ENCODE measurements around the gene EIF2S2. TPM values are rescaled to one million over a fixed set of nuclear protein-coding genes. Genes with fewer than 3 reads are reported as not detected.

EIF2S2 gene
- total RNA-seq, 1 donor from 2014 or later = 44.8 TPM

DNA sequence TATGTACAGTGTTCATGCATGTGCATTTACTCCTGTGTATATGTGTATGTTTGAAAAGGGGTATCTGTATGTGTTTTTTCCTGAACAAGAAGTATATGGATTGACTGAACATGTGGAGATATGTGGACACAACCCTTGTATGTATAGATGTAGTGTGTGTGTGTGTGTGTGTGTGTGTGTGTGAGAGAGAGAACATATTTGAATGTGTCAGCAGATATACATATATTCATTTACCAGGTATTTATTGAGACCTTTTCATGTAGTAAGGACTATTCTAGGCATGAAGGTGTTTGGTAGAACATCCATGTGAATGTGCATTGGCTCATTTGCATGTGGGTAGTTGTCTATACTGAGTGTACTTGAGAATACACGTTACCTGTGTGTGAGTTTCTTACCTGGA, 39.3 kb downstream of the EIF2S2 start:
- ATAC-seq = no peak
- intact Hi-C loops (cut with DNase I) = loop anchor here (5.0 kb wide), 1 partner anchor 205 kb away; no protein-coding TSS in a partner anchor

GRCh38 chr20:34072076-34072475, 40.0 kb downstream of the EIF2S2 start:
- intact Hi-C loops (cut with DNase I) = loop anchor here (5.0 kb wide), 1 partner anchor 205 kb away; no protein-coding TSS in a partner anchor
- no peak for DNase-seq (ENCODE audit: low spot score)
- ATAC-seq = no peak

More for the DNA sequence above, 39.3 kb downstream of the EIF2S2 start:
- no peak for DNase-seq (ENCODE audit: low spot score)

- intact Hi-C loops (cut with DNase I) = loop anchor here (5.0 kb wide), 1 partner anchor 204 kb away; no protein-coding TSS in a partner anchor
- DNase-seq (ENCODE audit: low spot score) (no peak), ATAC-seq (no peak)
Measured at GRCh38 chr20:34070859-34071258, 41.2 kb downstream of the EIF2S2 start.

GRCh38 chr20:34070079-34070439, 42.0 kb downstream of the EIF2S2 start:
- no peak for DNase-seq (ENCODE audit: low spot score)
- ATAC-seq = no peak
- intact Hi-C loops (cut with DNase I) = loop anchor here (5.0 kb wide), 1 partner anchor 203 kb away; no protein-coding TSS in a partner anchor

DNA sequence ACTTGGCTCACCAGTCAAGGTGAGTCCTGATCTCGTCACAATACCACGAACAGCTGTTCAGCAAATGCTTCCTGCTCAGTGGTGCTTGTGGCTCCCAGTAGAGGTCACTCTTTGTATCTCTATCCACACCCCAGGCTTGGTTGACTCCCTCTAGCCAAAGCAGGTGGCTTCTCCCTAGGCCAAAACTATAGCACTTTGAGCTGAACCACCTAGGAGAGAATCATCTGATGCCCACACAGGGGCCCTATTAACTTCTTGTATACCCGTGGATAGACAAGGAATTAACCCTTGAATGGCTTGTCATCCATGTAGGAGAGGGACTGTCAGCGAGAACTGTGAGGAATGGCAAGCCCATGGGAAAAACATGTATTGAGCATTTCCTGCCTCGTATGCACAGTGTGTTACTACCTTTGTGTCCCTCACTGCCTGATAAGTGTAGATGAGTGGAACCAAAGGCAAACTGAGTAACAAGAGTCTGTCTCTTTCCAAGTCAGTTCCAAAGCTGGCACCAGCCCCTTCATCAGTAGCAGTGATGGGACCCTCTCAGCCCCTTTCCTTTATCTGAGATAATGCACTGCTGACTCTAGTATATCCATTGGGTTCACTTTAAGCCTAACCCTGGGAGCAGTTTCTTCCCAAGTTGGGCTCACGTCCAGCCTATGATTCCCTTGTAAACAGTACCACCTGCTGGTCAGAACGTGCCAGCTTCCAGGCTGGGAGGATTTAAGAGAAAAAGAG, 42.5 kb downstream of the EIF2S2 start:
- ATAC-seq = peak; percentile 90
- intact Hi-C loops (cut with DNase I) = loop anchor here (5.0 kb wide), 1 partner anchor 202 kb away; no protein-coding TSS in a partner anchor

DNA sequence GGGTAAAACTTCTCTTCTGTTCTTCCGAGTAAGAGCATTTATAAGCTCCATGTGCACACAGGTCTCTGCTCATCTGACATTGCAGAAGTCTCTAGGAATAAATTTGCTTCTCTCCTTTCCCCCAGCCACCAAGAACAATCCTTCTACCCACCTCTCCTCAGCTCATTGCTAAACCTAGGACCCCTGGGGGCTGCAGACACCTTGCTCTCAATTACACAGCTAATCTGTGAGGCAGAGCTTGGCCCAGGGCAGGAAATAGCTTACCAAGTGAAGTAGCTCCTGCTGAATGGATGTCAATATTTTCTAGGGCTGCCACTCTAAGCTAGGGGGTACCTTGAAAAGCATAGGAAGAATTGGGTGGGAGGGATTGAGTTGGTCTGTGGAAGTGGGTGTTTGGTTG, 44.0 kb downstream of the EIF2S2 start:
- no peak for ATAC-seq
- DNase-seq (ENCODE audit: low spot score) = no peak
- intact Hi-C loops (cut with DNase I) = no loop called here

More for the DNA sequence above, 42.5 kb downstream of the EIF2S2 start:
- DNase-seq (ENCODE audit: low spot score) = peak; percentile 86

DNA sequence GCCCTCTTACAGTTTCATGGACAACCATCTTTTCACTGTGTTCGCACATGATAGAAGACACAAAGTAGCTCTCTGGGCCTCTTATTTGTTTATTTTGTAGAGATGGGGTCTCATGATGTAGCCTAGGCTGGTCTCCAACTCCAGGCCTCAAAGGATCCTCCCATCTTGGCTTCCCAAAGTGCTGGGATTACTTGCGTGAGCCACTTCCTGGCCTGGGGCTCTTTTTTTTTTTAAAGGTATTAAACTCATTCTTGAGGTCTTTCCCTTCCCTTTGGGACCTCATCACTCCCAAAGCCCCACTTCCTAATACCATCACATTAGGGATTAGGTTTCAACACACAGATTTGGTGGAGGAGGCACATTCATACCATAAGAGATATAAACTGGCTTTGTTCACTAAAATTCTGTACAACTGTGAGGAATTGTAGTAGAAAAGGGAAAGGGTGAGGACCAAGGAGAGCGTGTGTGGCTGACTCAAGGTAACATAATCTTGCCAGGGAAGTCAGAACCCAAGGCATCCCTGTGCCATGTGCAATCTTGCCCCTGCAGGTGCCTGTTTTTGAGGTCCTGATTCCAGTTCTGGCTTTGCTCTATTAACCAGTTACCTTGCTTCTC, 45.5 kb downstream of the EIF2S2 start:
- DNase-seq (ENCODE audit: low spot score) (no peak), ATAC-seq (peak; percentile 43)
- intact Hi-C loops (cut with DNase I) = no loop called here

GRCh38 chr20:34065260-34065659, 46.8 kb downstream of the EIF2S2 start:
- DNase-seq (ENCODE audit: low spot score) (no peak), ATAC-seq (no peak)
- intact Hi-C loops (cut with DNase I) = no loop called here

DNA sequence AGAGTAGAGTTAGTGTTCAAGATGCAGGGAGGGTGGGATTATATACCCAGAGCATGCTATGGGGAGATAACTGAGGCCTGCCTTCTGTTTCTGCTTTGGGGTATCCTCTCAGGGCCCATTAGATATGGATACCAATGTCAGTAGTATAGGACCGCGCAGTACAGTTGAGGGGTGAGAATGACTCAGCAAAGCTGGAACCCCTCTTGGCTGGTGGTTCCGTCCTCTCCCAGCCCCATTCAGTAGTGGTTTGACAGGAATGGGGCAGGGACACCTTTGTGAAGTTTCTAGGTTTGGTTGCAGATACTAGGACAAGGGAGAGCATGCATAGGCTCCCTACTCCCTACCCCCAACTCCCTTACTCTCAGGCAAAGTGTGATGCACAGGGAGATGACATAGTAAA, 47.8 kb downstream of the EIF2S2 start:
- intact Hi-C loops (cut with DNase I) = no loop called here
- no peak for DNase-seq (ENCODE audit: low spot score)
- ATAC-seq = no peak

DNA sequence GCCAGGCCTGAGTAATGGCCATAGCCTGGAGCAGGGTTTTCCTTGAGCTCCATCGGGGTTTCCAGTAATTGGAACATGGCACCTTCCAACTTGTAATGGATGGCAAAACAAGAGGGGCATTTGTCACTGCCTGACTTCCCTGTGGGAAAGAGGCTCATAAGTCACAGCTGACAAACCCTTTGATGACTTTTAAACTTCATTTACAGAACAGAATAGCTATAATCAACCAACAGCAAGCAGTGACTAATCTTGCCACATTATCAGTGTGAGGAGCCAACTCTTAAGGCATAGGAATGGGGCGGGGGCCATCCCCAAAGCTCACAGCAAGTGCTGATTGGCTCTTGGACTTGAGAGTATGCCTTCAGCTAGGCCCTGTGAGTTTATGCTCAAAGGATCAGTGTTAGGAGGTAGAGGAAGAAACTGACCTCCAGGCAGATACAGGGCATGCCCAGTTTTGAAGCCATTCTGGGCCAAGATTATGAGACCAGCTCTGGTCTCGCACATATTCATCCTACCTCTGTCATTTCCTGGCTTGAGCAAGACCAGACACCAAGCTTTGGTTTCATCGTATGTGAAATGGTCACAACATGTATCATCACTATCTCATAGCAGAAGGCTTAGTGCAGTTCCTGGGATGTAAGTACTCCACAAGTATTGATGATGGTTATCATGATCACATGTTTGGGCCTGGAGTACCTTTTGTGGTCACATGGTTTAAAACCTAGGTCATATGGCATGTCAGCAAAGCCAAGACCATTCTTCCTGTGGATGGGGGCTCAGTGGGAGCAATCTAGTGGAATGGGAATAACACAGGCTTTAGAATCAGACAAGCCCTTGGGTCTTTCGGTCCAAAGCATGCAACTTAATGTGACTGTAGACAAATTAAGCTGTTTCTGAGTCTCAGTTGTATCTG, 49.2 kb downstream of the EIF2S2 start:
- intact Hi-C loops (cut with DNase I) = no loop called here
- DNase-seq (ENCODE audit: low spot score) (no peak), ATAC-seq (no peak)

DNA sequence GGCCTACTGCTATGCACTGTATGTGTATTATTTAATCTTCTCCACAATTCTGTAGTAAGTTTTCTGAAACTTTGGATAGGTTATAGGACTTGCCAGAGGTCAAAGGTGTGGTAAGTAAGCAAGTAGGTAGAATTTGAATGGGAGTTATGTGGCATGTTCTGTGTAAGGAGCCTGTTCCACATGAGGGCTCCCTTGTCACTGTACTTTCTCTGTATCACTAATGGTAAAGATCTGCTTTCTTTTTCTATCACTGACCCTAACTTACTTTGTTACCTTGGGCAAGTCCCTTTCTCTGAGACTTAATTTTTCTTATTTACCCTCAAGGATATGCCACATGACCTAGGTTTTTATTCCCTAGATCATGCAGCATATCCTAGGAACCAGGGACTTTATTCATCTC, 50.3 kb downstream of the EIF2S2 start:
- ATAC-seq (no peak), DNase-seq (ENCODE audit: low spot score) (no peak)
- intact Hi-C loops (cut with DNase I) = no loop called here

DNA sequence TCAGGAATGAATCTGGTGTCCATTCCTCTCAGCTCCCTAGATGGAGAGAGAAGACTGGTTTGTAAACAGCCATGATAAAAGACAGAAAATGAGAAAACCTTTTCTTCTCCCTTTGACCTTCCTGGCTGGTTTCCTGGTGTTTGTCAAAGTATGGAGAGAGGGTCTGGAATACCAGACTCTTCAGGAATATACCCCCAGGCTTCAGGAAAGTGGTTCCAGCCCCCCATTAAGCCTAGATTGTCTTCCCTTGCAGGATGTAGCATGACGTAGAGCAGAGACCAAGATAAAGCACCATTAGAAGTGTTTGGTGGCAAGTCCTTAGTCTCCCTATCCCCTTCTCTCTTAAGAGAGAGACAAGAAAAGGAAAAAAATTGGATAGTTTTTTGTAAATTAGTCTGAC, 51.1 kb downstream of the EIF2S2 start:
- intact Hi-C loops (cut with DNase I) = no loop called here
- DNase-seq (ENCODE audit: low spot score) (no peak), ATAC-seq (no peak)

- ATAC-seq = no peak
- no peak for DNase-seq (ENCODE audit: low spot score)
- intact Hi-C loops (cut with DNase I) = no loop called here
Measured at GRCh38 chr20:34058831-34059230, 53.2 kb downstream of the EIF2S2 start.

DNA sequence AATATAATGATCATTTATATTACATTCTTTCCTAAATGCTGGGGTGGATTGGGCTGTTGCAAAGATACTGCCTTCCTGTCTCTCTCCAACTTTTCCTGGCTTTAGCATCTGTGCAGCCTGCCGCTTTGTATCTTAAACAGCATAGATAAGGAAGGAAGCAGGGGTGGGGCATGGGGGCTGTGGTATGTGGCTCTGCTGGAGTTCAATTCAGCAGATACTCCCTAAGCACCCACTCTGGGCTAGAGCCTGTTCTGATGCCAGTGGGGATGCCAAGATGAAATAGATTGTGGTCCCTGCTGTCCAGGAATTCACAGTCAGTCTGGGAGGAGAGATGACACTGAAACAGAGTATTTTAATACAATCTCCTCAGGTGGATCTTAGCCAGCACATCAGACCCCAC, 56.8 kb downstream of the EIF2S2 start:
- intact Hi-C loops (cut with DNase I) = no loop called here
- DNase-seq (ENCODE audit: low spot score) (no peak), ATAC-seq (no peak)

DNA sequence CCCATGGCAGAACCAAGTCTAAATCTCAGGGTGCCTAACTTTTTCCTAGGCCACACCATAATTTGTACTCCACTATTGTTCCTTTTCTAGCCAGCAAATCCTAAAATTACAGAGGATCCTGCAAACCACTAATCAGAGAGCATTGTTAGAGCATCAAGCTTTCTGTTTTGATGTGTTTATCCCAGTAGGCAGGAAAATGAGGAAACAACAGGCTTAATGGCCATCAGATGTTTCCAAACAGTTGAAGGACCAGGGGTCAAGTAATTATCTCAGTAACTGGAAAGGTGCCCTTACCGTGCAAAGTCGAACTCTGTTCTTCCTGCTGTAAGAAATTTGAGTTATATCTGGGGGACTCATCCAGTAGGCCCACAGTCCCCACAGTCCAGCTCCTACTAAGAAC, 59.6 kb downstream of the EIF2S2 start:
- ATAC-seq (peak; percentile 55), DNase-seq (ENCODE audit: low spot score) (no peak)
- intact Hi-C loops (cut with DNase I) = no loop called here

- intact Hi-C loops (cut with DNase I) = no loop called here
- DNase-seq (ENCODE audit: low spot score) (no peak), ATAC-seq (peak; percentile 87)
Measured at GRCh38 chr20:34049897-34050695, 61.9 kb downstream of the EIF2S2 start.

- intact Hi-C loops (cut with DNase I) = no loop called here
- DNase-seq (ENCODE audit: low spot score) (no peak), ATAC-seq (no peak)
Measured at GRCh38 chr20:34049389-34049788, 62.7 kb downstream of the EIF2S2 start.

GRCh38 chr20:34047917-34048316, 64.1 kb downstream of the EIF2S2 start:
- DNase-seq (ENCODE audit: low spot score) (no peak), ATAC-seq (no peak)
- intact Hi-C loops (cut with DNase I) = no loop called here

Measured in sciatic nerve (tissue), 2 donors.